Transverse colon (tissue), 4 donors: Measurements from ENCODE around the gene CCL8. TPM values are rescaled to one million over a fixed set of nuclear protein-coding genes. Genes with fewer than 3 reads are reported as not detected.

ENCODE experiments used
- DNase-seq: peaks from one replicate; pipeline ENCODE4 v3.0.0-alpha.2; 2019
- H3K27ac ChIP-seq, 4 donors: fragments of 200-600 bp; sonication (generic); 2 replicates each; pipeline ENCODE4 v1.5.1; 2016 to 2018; ENCODE audit warnings: inconsistent platforms in 4 of 4
- H3K27me3 ChIP-seq: fragments of 200-600 bp; sonication (generic); 2 replicates; pipeline ENCODE4 v1.5.1; 2017; ENCODE audit warnings: inconsistent platforms
- H3K36me3 ChIP-seq, 4 donors: fragments of 200-600 bp; sonication (generic); 2 replicates each; pipeline ENCODE4 v1.5.1; 2017 to 2019; ENCODE audit warnings: inconsistent platforms in 4 of 4
- H3K4me1 ChIP-seq, 4 donors: fragments of 200-600 bp; sonication (generic); 2 replicates each; pipeline ENCODE4 v1.5.1; 2017 to 2020; ENCODE audit warnings: inconsistent platforms in 4 of 4
- H3K4me3 ChIP-seq, 4 donors: fragments of 200-600 bp; sonication (generic); 1 replicate in 1 of 4; 2 replicates in 3 of 4; pipeline versions ENCODE4 v1.5.1 to v1.6.1; 2017 to 2019; ENCODE audit warnings: inconsistent platforms in 4 of 4
- H3K9me3 ChIP-seq, 2 donors: fragments of 200-600 bp; sonication (generic); 2 replicates each; pipeline ENCODE4 v1.5.1; 2017 to 2019; ENCODE audit warnings: inconsistent platforms in 2 of 2
- CTCF ChIP-seq, 5 experiments: fragments of 200-600 bp in 3 of 5; fragments of 450-650 bp in 2 of 5; sonication (generic) in 3 of 5; IDR thresholded peaks; 1 replicate in 2 of 5; 2 replicates in 3 of 5; pipeline ENCODE4 v1.5.1; 2016 to 2017; ENCODE audit warnings: antibody characterized with exemption in 5 of 5, inconsistent platforms in 3 of 5, mild to moderate bottlenecking in 2 of 5, moderate library complexity in 1 of 5
- EP300 ChIP-seq: sonication (generic); formaldehyde crosslinking; IDR thresholded peaks from one replicate; pipeline ENCODE4 v1.6.1; 2017; ENCODE audit warnings: antibody characterized with exemption, low read depth
- POLR2A ChIP-seq: fragments of 450-650 bp; IDR thresholded peaks from one replicate; pipeline ENCODE4 v1.6.1; 2016; ENCODE audit warnings: antibody characterized with exemption, mild to moderate bottlenecking, moderate library complexity
- POLR2AphosphoS5 ChIP-seq, 3 donors: sonication (generic); formaldehyde crosslinking; IDR thresholded peaks; one replicate each; pipeline ENCODE4 v1.6.1; 2016; ENCODE audit warnings: antibody characterized with exemption in 3 of 3
- WGBS, 2 donors: methylation state at CpG; one replicate each; pipeline ENCODE4 v1.1.5; 2018; ENCODE audit warnings: low coverage in 1 of 2; 5-methylcytosine and 5-hydroxymethylcytosine counted together
- in situ Hi-C, 4 donors: fragments of 200-750 bp; cut with MboI; loops; one replicate each; pipeline versions ENCODE4 v1.15.0 to v1.15.1; 2017; ENCODE audit warnings: low sequenced_read_pairs in 3 of 4, low pct_ligation_motif_present in 1 of 4, low pct_unique_long_range_greater_than_20kb in 1 of 4
- intact Hi-C: fragments of 100-400 bp; cut with DNase I; formaldehyde crosslinking; loops from one replicate; pipeline ENCODE4 v1.15.1; 2023; ENCODE audit warnings: low total_unique reads
- total RNA-seq, 4 donors: library from RNA; depleted of rRNA; stranded (reverse); fragments of >200 nt; gene quantifications; one replicate each; pipeline ENCODE4 v1.1.0, GENCODE V29; 2016

Gene CCL8
- total RNA-seq, 4 donors from 2014 or later, result 1.2 to 10.9 TPM; not detected in 2

- no peaks in the 10 kb centered on the region for H3K27me3 ChIP-seq
- intact Hi-C loops (no loop called here), in situ Hi-C loops (no loop called here)
- H3K36me3 ChIP-seq, result no peaks in the 10 kb centered on the region
- DNase-seq, result no peak
- peak overlapping the region; percentile 22 to 71 (median 56) for H3K27ac ChIP-seq
- WGBS, 2 donors, result 29 to 34% methylated on average over 4 to 5 of the region's 5 CpGs
- peaks cover 0 to 6% (median 0%) of the 10 kb centered on the region in 4 donors for H3K4me1 ChIP-seq
- no peak for TF ChIP-seq POLR2A
- peak; percentile 9 to 79 (median 67) for TF ChIP-seq POLR2AphosphoS5 (IDR thresholded peaks at IDR 0.05)
- H3K9me3 ChIP-seq, result no peaks in the 10 kb centered on the region
- H3K4me3 ChIP-seq, result no peak overlapping the region
Measured at GRCh38 chr17:34312080-34312479, 7.2 kb upstream of the CCL8 start.

DNA sequence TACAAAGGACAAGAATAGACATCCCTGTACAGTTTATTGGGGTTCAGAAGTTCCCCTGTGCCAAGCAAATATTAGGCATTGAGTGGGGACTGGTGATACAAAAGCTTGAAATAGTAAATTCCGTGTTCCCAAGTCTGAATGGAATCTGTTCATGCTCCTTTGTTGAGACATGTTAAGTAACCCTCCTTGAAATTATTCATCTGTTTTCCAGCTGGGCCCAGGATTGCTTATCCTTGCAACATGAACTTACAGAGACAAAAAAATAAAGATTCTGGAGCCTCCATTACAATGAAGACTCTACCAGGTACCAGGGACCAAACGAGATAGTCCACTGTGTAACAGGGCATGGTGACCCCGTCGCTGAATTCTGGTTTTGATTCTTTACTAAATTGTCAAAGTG is 6.1 kb upstream of the CCL8 start:
- DNase-seq, result no peak
- Histone ChIP-seq H3K4me1 (no peaks in the 10 kb centered on the region), H3K27me3 (no peaks in the 10 kb centered on the region), H3K36me3 (no peaks in the 10 kb centered on the region), H3K9me3 (no peaks in the 10 kb centered on the region), H3K27ac (peak overlapping the region; percentile 42 to 71 (median 62)), H3K4me3 (no peak overlapping the region)
- in situ Hi-C loops, result no loop called here
- intact Hi-C loops, result no loop called here
- 72 to 89% methylated on average over 3 to 4 of the region's 4 CpGs for WGBS, 2 donors
- TF ChIP-seq POLR2AphosphoS5 (IDR thresholded peaks at IDR 0.05), result peak in 2 of 3 donors; percentile 65 to 70
- TF ChIP-seq EP300, result no peak

- Histone ChIP-seq H3K4me1 (no peaks in the 10 kb centered on the region), H3K9me3 (no peaks in the 10 kb centered on the region), H3K36me3 (no peaks in the 10 kb centered on the region), H3K27ac (peak overlapping the region; percentile 42 to 71 (median 62)), H3K27me3 (no peaks in the 10 kb centered on the region), H3K4me3 (no peak overlapping the region)
- no peak for TF ChIP-seq CTCF (IDR thresholded peaks at IDR 0.05)
- TF ChIP-seq POLR2AphosphoS5 (IDR thresholded peaks at IDR 0.05), result peak in 1 of 3 donors; percentile 45
- no peak for DNase-seq
- WGBS, 2 donors, result 32 to 44% methylated on average over 4 of the region's 4 CpGs
- intact Hi-C loops (no loop called here), in situ Hi-C loops (no loop called here)
Measured at GRCh38 chr17:34314279-34314678, 5.0 kb upstream of the CCL8 start.

DNA sequence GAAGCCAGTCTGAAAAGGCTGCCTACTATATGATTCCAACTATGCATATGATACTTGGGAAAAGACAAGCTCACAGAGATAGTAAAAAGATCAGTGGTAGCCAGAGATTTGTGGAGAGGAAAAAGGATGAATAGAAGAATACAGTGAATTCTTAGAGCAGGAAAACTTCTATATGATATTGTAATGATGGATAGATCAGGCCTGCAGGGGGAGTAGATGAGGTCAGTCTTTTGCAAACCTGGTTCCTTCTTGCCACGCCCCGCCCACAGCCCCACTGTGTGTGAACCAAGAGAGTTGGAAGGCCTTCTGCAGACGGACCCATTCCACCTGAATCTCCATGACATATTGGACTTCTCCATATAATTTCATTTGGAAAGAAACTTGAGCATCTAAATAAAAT is 761 bp upstream of the CCL8 start:
- no peak overlapping the region for H3K4me3 ChIP-seq
- H3K27ac ChIP-seq, result peak overlapping the region in 2 of 4 donors; percentile 44 to 59
- no peaks in the 10 kb centered on the region for H3K27me3 ChIP-seq
- intact Hi-C loops, result no loop called here
- TF ChIP-seq POLR2AphosphoS5 (IDR thresholded peaks at IDR 0.05), result no peak
- TF ChIP-seq EP300, result no peak
- TF ChIP-seq CTCF (IDR thresholded peaks at IDR 0.05), result no peak
- TF ChIP-seq POLR2A, result no peak
- no peaks in the 10 kb centered on the region for H3K9me3 ChIP-seq
- 74 to 75% methylated on average over 2 to 3 of the region's 3 CpGs for WGBS, 2 donors
- no peaks in the 10 kb centered on the region for H3K4me1 ChIP-seq
- in situ Hi-C loops, result no loop called here
- H3K36me3 ChIP-seq, result no peaks in the 10 kb centered on the region
- DNase-seq, result no peak

DNA sequence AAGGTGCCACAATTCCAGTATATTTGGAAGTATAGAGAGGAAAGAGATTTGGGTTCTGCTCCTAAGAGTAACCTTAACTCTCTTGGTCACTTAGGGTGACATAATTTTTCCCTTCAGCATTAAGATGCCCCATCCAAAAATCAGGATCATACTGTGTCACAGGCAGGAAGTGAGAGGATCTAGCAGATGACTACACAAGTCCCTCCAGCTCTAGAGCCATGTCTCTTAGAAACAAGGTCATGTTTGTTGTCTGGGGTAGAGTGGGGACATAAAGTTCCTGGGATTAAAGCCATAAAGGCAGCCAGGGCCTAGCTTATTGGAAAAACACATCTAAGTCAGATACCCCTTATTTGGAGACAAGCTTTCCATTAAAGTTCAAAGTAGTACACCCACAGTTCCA is 2.7 kb downstream of the CCL8 start:
- no peak for DNase-seq
- TF ChIP-seq CTCF (IDR thresholded peaks at IDR 0.05), result no peak
- TF ChIP-seq POLR2AphosphoS5 (IDR thresholded peaks at IDR 0.05), result peak in 1 of 3 donors; percentile 8
- Histone ChIP-seq H3K4me1 (no peaks in the 10 kb centered on the region), H3K36me3 (no peaks in the 10 kb centered on the region), H3K9me3 (peaks cover 0 to 6% of the 10 kb centered on the region in 2 donors), H3K27ac (peak overlapping the region in 3 of 4 donors; percentile 28 to 59 (median 30)), H3K4me3 (no peak overlapping the region), H3K27me3 (no peaks in the 10 kb centered on the region)
- in situ Hi-C loops (no loop called here), intact Hi-C loops (no loop called here)
